ENCODE measurements around the gene SPAAR.

Gene SPAAR

DNA sequence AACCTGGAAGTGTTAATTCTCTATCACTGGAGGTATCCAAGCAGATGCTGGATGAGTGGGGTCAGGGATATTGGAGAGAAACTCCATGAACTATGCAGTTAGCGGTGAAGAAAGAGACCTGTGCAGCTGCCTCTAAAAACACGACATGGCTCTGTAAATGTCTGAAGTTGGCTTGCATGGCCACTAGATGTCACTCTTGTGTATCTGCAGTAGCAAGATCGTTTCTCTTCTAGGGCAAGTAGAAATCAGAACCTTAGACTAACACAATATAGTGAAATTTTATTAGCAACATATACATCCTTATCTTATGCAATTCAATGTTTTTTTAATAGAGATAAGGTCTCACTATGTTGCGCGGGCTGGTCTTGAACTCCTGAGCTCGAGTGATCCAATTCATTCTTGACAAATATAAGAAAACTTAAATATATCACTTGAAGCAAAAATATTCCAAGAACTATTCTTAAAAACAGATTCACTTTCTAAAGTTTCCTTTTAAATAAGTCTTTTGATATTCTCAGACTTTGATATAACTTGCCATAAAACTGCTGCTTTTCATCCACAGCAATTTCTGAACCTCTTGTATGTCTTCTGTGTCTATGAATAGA lies 45.8 kb downstream of the SPAAR start:
- DNase-seq (ENCODE audit: low spot score): peak; percentile 66
- no peak overlapping the region for H3K27ac ChIP-seq
- ChIA-PET CTCF (interaction anchor here (0.5 to 2.4 kb wide), 23 partner anchors 10 to 387 kb away, joined by 3 to 19 read pairs (median 4); partner anchors contain the start of gene CLTA), POLR2A (ENCODE audit: low non-redundant PET) (no interaction called here)
- TF ChIP-seq, protein P1, sequence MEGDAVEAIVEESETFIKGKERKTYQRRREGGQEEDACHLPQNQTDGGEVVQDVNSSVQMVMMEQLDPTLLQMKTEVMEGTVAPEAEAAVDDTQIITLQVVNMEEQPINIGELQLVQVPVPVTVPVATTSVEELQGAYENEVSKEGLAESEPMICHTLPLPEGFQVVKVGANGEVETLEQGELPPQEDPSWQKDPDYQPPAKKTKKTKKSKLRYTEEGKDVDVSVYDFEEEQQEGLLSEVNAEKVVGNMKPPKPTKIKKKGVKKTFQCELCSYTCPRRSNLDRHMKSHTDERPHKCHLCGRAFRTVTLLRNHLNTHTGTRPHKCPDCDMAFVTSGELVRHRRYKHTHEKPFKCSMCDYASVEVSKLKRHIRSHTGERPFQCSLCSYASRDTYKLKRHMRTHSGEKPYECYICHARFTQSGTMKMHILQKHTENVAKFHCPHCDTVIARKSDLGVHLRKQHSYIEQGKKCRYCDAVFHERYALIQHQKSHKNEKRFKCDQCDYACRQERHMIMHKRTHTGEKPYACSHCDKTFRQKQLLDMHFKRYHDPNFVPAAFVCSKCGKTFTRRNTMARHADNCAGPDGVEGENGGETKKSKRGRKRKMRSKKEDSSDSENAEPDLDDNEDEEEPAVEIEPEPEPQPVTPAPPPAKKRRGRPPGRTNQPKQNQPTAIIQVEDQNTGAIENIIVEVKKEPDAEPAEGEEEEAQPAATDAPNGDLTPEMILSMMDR (conservative IDR thresholded peaks at IDR 0.05; ENCODE audit: low read depth): peak; percentile 99

DNA sequence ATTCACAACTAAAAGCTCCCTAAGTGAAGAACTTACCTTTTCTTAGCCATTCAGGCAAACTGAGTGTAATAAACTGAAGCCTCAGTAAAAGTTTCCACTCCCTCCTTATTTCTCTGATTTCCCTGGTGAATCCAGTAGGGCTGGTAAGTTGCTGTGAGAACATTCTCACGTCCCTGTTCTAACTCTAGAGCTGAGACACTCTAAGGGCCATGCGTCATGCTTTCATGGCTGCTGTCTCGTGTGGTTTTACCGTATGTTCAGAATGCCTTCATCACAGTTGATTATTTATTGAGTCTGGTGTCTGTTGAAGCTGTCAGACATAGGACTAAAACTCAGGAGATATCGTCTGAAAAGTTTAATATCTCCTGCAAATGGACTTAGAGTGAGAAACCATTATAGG lies 47.4 kb downstream of the SPAAR start:
- TF ChIP-seq, protein P1 (conservative IDR thresholded peaks at IDR 0.05; ENCODE audit: low read depth): no peak
- ChIA-PET CTCF (interaction anchor here (0.6 to 2.4 kb wide), 7 partner anchors 11 to 345 kb away, joined by 3 to 19 read pairs (median 4); partner anchors contain the start of gene CLTA), POLR2A (ENCODE audit: low non-redundant PET) (no interaction called here)
- no peak for DNase-seq (ENCODE audit: low spot score)
- no peak overlapping the region for H3K27ac ChIP-seq

DNA sequence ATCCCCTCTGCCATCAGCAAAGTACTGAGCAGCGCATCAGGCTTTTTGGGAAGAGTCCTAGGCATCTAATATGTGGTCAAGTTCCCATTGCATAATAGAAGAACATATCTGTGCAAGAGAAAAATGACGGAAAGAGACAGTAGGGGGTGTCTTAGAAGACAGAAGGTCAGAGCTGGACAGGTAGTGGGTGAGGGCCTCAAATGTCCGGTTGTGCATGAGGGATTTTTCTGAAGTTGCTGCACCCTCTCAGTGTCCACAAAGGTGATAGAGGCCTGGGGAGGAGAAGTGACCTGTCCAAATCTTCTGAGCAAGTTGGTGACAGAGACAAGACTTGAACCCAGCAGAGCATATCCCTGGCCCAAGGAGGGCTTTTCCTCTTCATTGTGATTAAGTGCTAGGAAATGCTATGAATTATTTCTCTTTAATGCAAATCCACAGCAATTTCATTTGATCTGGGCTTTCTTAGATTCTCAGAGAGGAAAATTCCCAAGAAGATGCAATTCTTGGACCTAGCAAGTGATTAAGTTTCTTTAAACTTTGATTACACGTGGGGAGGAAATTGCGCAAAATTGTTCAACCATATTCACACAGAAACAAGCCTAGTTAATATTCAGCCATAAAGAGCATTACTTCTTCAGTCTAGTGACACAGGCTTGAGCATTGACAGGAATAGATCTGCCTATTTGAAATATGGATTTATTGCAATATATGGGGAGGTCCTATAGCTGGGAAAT lies 49.0 kb downstream of the SPAAR start, which contains the start of gene OR2S2:
Gene OR2S2, minus strand, starts transcription at position 51 of the 734 bp plus-strand sequence. CDS start 56 bp downstream, outside the sequence.
- no peak within 1 kb of the TSS for H3K27ac ChIP-seq
- ChIA-PET CTCF (interaction anchor here (0.6 to 1.3 kb wide), 3 partner anchors 13 to 371 kb away, joined by 3 to 4 read pairs (median 4); no protein-coding TSS in a partner anchor), POLR2A (ENCODE audit: low non-redundant PET) (no interaction called here)
- TF ChIP-seq, protein P1 (conservative IDR thresholded peaks at IDR 0.05; ENCODE audit: low read depth): no peak
- no peak for DNase-seq (ENCODE audit: low spot score)

DNA sequence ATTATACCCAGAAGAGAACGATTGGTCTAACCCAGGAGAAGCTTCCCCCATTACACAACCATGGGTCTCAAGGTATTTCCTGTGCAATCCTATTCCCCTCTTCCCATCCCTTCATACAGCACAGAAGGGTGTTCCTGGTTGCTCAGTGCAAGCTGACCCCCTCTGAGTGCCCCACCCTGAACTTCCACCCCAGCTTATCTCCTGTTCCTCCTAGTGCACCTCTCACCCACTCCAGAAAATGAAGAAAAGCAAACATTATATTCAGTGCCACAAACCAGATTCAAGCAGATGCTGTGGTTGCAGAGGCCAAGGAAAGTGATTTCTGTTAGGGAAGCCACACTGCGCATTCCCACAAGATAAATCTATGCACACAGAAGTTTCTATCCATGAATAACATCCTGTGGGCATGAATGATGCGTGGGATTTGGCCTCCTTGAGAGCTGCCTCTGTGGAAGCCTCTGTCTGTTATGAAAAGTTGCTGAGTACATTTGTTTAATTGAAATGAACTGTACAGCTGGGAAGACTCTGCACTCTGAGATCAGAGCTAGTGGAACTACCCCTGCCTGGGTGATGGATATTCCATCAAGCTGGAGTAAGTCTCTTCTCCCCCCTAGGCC lies 50.9 kb downstream of the SPAAR start:
- ChIA-PET CTCF (no interaction called here), POLR2A (ENCODE audit: low non-redundant PET) (no interaction called here)
- DNase-seq (ENCODE audit: low spot score): no peak
- TF ChIP-seq, protein P1 (conservative IDR thresholded peaks at IDR 0.05; ENCODE audit: low read depth): no peak
- no peak overlapping the region for H3K27ac ChIP-seq

Measured in RWPE1 (cell line).